Erythroblast (primary cell): ENCODE results near the gene XAF1.

Experiments
- GATA1 ChIP-seq: IDR thresholded peaks from 2 replicates; pipeline ENCODE4 v1.6.1; 2011; ENCODE audit warnings: low read depth, mild to moderate bottlenecking, control low read depth, low read length, moderate library complexity
- POLR2A ChIP-seq: IDR thresholded peaks from 2 replicates; pipeline ENCODE4 v1.6.1; 2011; ENCODE audit warnings: mild to moderate bottlenecking, low read length

DNA sequence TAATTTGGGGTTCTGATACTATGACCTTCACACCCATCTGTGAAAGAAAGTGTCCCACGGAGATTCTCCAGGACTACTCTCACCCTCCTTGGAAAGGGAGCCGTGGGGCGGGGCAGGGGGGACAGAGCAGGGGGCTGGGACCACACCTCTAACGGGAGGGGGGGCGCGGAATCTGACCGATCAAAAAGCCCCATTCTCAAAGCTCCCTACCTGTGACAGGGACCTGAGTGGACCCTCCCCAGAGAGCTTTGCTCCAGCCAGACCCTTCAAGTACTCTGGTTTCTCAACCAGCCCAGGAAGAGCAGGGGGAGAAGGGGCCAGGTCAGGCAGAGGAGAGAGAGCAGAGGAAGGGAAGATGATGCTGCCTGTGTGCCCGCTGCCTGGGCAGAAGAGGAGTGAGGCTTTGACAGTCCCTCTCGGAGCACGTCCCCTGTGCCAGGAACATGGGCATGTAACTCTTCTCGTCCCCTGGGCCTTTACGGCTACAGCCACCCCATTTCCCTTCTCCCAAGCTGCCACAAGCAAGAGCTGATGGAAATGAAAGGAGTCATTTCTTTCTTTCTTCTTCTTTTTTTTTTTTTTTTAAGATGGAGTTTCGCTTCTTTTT is 682 bp downstream of the XAF1 start:
- no peak for TF ChIP-seq POLR2A
- no peak for TF ChIP-seq GATA1
